Glutamatergic neuron (in vitro differentiated cells): ENCODE results near the gene FAM8A1. TPM values are rescaled to one million over a fixed set of nuclear protein-coding genes. Genes with fewer than 3 reads are reported as not detected.
A peak's percentile ranks its signal among the peaks of the same experiment; 100 is the strongest.

ENCODE experiments used
- DNase-seq: peaks from one replicate; pipeline ENCODE4 v3.0.0; 2022
- H3K27ac Mint-ChIP-seq: one replicate; pipeline ENCODE4 v1.8.0; 2020; ENCODE audit warnings: mild to moderate bottlenecking, mixed read lengths, inconsistent platforms; ENCODE audit not compliant: unreplicated experiment
- H3K27me3 Mint-ChIP-seq: one replicate; pipeline ENCODE4 v1.8.0; 2020; ENCODE audit warnings: mild to moderate bottlenecking, moderate library complexity, mixed read lengths, inconsistent platforms; ENCODE audit not compliant: unreplicated experiment
- H3K36me3 Mint-ChIP-seq: one replicate; pipeline ENCODE4 v1.8.0; 2020; ENCODE audit warnings: mild to moderate bottlenecking, mixed read lengths, inconsistent platforms; ENCODE audit not compliant: unreplicated experiment
- H3K4me1 Mint-ChIP-seq: one replicate; pipeline ENCODE4 v1.8.0; 2020; ENCODE audit warnings: mild to moderate bottlenecking, low read depth, mixed read lengths, inconsistent platforms; ENCODE audit not compliant: unreplicated experiment
- H3K4me3 Mint-ChIP-seq: one replicate; pipeline ENCODE4 v1.8.0; 2020; ENCODE audit warnings: mild to moderate bottlenecking, mixed read lengths, inconsistent platforms; ENCODE audit not compliant: unreplicated experiment
- H3K9me3 Mint-ChIP-seq: one replicate; pipeline ENCODE4 v1.8.0; 2020; ENCODE audit warnings: mild to moderate bottlenecking, moderate library complexity, mixed read lengths, inconsistent platforms; ENCODE audit not compliant: unreplicated experiment
- total RNA-seq: library from RNA; stranded (reverse); fragmentation: NEBNext Ultra II Directional; extraction: Animal tissue kit (Norgen Biotek cat#: 25700); gene quantifications from one replicate; pipeline ENCODE4 v1.2.1, GENCODE V29; 2021; ENCODE audit not compliant: unreplicated experiment
- TF ChIP-seq, protein P1 (sequence below): fragments of 200-600 bp; sonication (generic); IDR thresholded peaks from one replicate; pipeline ENCODE4 v1.5.0; 2021; ENCODE audit not compliant: partially characterized antibody, unreplicated experiment

FAM8A1 gene
- total RNA-seq, 1 donor from 2014 or later = 16.5 TPM

DNA sequence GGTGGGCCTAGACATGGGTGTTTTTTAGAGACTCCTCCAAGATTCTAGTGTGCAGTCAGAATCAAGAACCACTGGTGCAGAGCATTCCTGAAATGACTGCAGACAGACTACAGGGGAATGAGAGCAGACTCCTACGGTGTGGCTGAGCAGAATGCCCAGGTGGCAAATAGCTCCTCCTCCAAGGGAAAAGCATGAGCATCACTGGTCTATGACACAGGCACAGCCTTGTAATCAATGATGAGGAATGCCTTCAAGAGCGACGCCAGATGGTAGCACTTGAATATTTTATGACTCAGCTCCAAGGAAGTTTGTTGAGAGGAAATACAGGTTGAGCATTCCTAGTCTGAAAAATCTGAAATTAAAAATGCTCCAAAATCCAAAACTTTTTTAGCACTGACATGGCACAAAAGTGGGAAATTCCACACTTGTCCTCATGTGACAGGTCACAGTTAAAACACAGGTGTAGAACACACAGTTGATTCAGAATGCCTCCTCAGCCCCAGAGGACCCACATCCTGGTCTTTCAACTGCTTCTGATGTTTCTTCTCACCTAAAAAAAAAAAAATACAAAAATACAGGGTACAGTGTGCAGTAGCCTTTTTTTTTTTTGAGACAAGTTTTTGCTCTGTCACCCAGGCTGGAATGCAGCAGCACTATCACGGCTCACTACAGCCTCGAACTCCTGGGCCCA, 10.6 kb upstream of the FAM8A1 start:
- peaks cover 2% of the 10 kb centered on the region for H3K9me3 Mint-ChIP-seq
- H3K36me3 Mint-ChIP-seq = no peaks in the 10 kb centered on the region
- no peak for DNase-seq
- H3K27me3 Mint-ChIP-seq = peaks cover 6% of the 10 kb centered on the region
- H3K4me3 Mint-ChIP-seq = no peak overlapping the region
- H3K27ac Mint-ChIP-seq = peak overlapping the region; percentile 64
- TF ChIP-seq, protein P1, sequence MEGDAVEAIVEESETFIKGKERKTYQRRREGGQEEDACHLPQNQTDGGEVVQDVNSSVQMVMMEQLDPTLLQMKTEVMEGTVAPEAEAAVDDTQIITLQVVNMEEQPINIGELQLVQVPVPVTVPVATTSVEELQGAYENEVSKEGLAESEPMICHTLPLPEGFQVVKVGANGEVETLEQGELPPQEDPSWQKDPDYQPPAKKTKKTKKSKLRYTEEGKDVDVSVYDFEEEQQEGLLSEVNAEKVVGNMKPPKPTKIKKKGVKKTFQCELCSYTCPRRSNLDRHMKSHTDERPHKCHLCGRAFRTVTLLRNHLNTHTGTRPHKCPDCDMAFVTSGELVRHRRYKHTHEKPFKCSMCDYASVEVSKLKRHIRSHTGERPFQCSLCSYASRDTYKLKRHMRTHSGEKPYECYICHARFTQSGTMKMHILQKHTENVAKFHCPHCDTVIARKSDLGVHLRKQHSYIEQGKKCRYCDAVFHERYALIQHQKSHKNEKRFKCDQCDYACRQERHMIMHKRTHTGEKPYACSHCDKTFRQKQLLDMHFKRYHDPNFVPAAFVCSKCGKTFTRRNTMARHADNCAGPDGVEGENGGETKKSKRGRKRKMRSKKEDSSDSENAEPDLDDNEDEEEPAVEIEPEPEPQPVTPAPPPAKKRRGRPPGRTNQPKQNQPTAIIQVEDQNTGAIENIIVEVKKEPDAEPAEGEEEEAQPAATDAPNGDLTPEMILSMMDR = no peak
- peaks cover 9% of the 10 kb centered on the region for H3K4me1 Mint-ChIP-seq

DNA sequence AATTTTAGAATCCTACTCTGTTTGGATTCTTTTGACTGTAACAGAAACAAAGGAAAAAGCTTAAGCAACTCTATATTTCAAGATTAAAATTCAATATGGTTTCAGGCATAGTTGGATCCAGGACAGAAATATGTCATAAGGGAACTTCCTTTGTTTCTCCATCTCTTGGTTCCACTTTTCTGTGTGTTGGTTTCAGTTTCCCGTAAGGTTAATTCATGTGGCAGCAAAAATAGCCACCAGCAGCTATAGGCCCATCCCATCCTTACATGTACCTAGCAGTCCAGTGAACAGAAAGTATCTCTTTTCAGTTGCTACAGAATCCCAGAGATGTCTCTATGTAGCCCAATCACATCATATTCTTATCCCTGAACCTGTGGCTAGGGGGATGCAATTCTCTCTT, 8.8 kb upstream of the FAM8A1 start:
- DNase-seq = no peak
- Mint-ChIP-seq H3K9me3 (peaks cover 2% of the 10 kb centered on the region), H3K36me3 (no peaks in the 10 kb centered on the region), H3K27me3 (peaks cover 6% of the 10 kb centered on the region), H3K27ac (no peak overlapping the region), H3K4me3 (no peak overlapping the region), H3K4me1 (peaks cover 9% of the 10 kb centered on the region)
- TF ChIP-seq, protein P1 = no peak

DNA sequence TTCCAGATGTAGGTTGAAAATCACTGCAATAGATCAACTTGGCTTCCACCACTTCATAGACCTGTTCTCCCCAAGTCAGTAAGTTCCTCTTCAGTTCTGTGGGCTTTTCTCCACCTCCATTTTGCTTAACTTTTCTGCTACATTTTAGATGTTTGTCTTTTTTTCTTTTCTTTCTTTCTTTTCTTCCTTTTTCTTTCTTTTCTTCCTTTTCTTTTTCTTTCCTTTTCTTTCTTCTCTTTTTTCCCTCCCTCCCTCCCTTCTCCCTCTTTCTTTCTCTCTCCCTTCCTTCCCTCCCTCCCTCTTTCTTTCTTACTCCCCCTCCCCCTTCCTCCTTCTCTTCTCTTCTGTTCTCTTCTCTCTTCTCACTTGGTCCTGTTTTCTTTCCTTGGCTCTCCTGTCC, 6.9 kb upstream of the FAM8A1 start:
- no peak for DNase-seq
- peaks cover 9% of the 10 kb centered on the region for H3K4me1 Mint-ChIP-seq
- H3K36me3 Mint-ChIP-seq = no peaks in the 10 kb centered on the region
- no peak overlapping the region for H3K4me3 Mint-ChIP-seq
- H3K9me3 Mint-ChIP-seq = peaks cover 2% of the 10 kb centered on the region
- H3K27me3 Mint-ChIP-seq = peaks cover 1% of the 10 kb centered on the region
- H3K27ac Mint-ChIP-seq = no peak overlapping the region
- TF ChIP-seq, protein P1 = no peak

DNA sequence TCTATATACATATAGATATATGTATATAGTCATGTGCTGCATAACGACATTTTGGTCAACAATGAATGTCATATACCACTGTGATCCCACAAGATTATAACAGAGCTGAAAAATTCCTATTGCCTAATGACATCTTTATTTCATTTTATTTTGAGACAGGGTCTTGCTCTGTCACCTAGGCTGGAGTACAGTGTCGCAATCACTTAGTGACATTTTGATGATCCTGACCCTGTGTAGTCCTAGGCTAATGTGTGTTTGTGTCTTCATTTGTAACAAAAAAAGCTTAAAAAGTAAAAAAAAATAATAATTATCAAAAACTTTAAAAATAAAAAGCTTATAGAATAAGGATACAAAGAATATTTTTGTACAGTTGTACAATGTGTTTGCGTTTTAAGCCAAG, 4.0 kb upstream of the FAM8A1 start:
- no peak for DNase-seq
- Mint-ChIP-seq H3K27me3 (peaks cover 2% of the 10 kb centered on the region), H3K36me3 (no peaks in the 10 kb centered on the region), H3K4me1 (peaks cover 4% of the 10 kb centered on the region), H3K27ac (no peak overlapping the region), H3K9me3 (peaks cover 3% of the 10 kb centered on the region), H3K4me3 (no peak overlapping the region)
- TF ChIP-seq, protein P1 = no peak

DNA sequence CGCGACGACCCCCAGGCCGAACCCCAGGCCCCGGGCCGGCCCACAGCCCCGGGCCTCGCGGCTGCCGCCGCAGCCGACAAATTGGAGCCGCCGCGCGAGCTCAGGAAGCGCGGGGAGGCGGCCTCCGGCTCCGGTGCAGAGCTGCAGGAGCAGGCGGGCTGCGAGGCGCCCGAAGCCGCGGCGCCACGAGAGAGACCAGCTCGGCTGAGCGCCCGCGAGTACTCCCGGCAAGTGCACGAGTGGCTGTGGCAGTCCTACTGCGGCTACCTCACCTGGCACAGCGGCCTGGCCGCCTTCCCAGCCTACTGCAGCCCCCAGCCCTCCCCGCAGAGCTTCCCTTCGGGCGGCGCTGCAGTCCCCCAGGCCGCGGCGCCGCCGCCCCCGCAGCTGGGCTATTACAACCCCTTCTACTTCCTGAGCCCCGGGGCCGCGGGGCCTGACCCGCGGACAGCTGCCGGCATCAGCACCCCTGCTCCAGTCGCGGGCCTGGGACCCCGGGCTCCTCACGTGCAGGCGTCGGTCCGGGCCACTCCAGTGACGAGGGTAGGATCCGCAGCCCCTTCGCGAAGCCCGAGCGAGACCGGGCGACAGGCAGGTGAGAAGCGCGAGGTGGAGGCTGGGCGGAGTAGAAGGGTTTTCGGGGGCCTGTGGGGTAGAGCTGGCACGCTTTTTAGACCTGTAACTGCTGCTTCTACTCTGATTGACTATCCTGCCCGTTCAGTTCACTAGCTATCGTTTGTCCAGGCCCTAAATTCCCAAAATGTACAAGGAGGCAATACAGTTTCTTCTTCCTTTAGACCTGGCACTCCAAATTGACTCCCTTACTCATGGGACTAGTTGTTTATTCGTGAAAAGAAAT, 654 bp downstream of the FAM8A1 start:
- H3K27me3 Mint-ChIP-seq = peaks cover 6% of the 10 kb centered on the region
- TF ChIP-seq, protein P1 = no peak
- peak; percentile 43 for DNase-seq
- H3K4me1 Mint-ChIP-seq = peaks cover 6% of the 10 kb centered on the region
- peaks cover 4% of the 10 kb centered on the region for H3K9me3 Mint-ChIP-seq
- peak overlapping the region; percentile 97 for H3K4me3 Mint-ChIP-seq
- peak overlapping the region; percentile 74 for H3K27ac Mint-ChIP-seq
- no peaks in the 10 kb centered on the region for H3K36me3 Mint-ChIP-seq
